Parathyroid adenoma (tissue), 2 donors: ENCODE measurements around the gene SLC5A5.

Experiments used
- H2AFZ ChIP-seq: fragments of 300-600 bp; sonication (generic); one replicate; pipeline ENCODE4 v1.7.0; 2017; ENCODE audit warnings: antibody characterized with exemption, mild to moderate bottlenecking
- H3K27ac ChIP-seq: fragments of 300-600 bp; sonication (generic); one replicate; pipeline ENCODE4 v1.7.0; 2017
- H3K27me3 ChIP-seq: fragments of 300-600 bp; sonication (generic); one replicate; pipeline ENCODE4 v1.7.0; 2017; ENCODE audit warnings: low read length; ENCODE audit not compliant: control insufficient read depth, insufficient read depth
- H3K36me3 ChIP-seq: fragments of 300-600 bp; sonication (generic); one replicate; pipeline ENCODE4 v1.7.0; 2017; ENCODE audit warnings: low read length; ENCODE audit not compliant: control insufficient read depth, insufficient read depth
- H3K4me1 ChIP-seq: fragments of 300-600 bp; sonication (generic); one replicate; pipeline ENCODE4 v1.7.0; 2017; ENCODE audit warnings: control low read depth
- H3K4me2 ChIP-seq: fragments of 300-600 bp; sonication (generic); one replicate; pipeline ENCODE4 v1.7.0; 2017; ENCODE audit warnings: low read length
- H3K4me3 ChIP-seq: fragments of 300-600 bp; sonication (generic); one replicate; pipeline ENCODE4 v1.7.0; 2017; ENCODE audit warnings: low read depth, low read length
- H3K79me2 ChIP-seq: fragments of 300-600 bp; sonication (generic); one replicate; pipeline ENCODE4 v1.7.0; 2017; ENCODE audit warnings: control low read depth
- H3K9ac ChIP-seq: fragments of 300-600 bp; sonication (generic); one replicate; pipeline ENCODE4 v1.7.0; 2017; ENCODE audit warnings: mild to moderate bottlenecking
- H3K9me3 ChIP-seq: fragments of 300-600 bp; sonication (generic); one replicate; pipeline ENCODE4 v1.7.0; 2017; ENCODE audit warnings: low read length; ENCODE audit not compliant: control insufficient read depth
- CTCF ChIP-seq: fragments of 300-600 bp; sonication (generic); IDR thresholded peaks from one replicate; pipeline ENCODE4 v1.7.0; 2017; ENCODE audit warnings: antibody characterized with exemption, mild to moderate bottlenecking
- donor health status: primary hyperparathyroidism.

SLC5A5 gene

GRCh38 chr19:17932485-17933338 lies 61.0 kb downstream of the SLC5A5 start, which contains the start of gene CCDC124:
CCDC124 (plus strand) TSS chr19:17933015; CDS start chr19:17936421, 3,406 bp downstream.
- H3K4me1 ChIP-seq: peaks cover 5% of the 10 kb centered on the region
- peak within 1 kb of the TSS; percentile 94 for H3K27ac ChIP-seq
- H3K9ac ChIP-seq: peak within 1 kb of the TSS; percentile 78
- no peaks in the 10 kb centered on the region for H3K9me3 ChIP-seq
- no peaks in the 10 kb centered on the region for H3K36me3 ChIP-seq
- H3K4me3 ChIP-seq: peak within 1 kb of the TSS; percentile 87
- peaks cover 6% of the 10 kb centered on the region for H3K79me2 ChIP-seq
- peak; percentile 96 for TF ChIP-seq CTCF
- H2AFZ ChIP-seq: peak within 1 kb of the TSS; percentile 91
- H3K27me3 ChIP-seq: no peaks in the 10 kb centered on the region
- H3K4me2 ChIP-seq: peak within 1 kb of the TSS; percentile 76

- H3K79me2 ChIP-seq: peaks cover 6% of the 10 kb centered on the region
- peak overlapping the region; percentile 87 for H3K4me3 ChIP-seq
- no peak for TF ChIP-seq CTCF
- peak overlapping the region; percentile 76 for H3K4me2 ChIP-seq
- H3K9ac ChIP-seq: peak overlapping the region; percentile 78
- peaks cover 5% of the 10 kb centered on the region for H3K4me1 ChIP-seq
- H2AFZ ChIP-seq: peak overlapping the region; percentile 91
- no peaks in the 10 kb centered on the region for H3K27me3 ChIP-seq
- no peaks in the 10 kb centered on the region for H3K9me3 ChIP-seq
- no peaks in the 10 kb centered on the region for H3K36me3 ChIP-seq
- H3K27ac ChIP-seq: no peak overlapping the region
Measured at GRCh38 chr19:17933414-17934129, 61.8 kb downstream of the SLC5A5 start.

GRCh38 chr19:17936379-17936778 lies 64.6 kb downstream of the SLC5A5 start:
- no peak overlapping the region for H2AFZ ChIP-seq
- no peak for TF ChIP-seq CTCF
- H3K27ac ChIP-seq: no peak overlapping the region
- H3K79me2 ChIP-seq: peaks cover 6% of the 10 kb centered on the region
- H3K27me3 ChIP-seq: no peaks in the 10 kb centered on the region
- H3K36me3 ChIP-seq: no peaks in the 10 kb centered on the region
- no peak overlapping the region for H3K4me3 ChIP-seq
- peaks cover 5% of the 10 kb centered on the region for H3K4me1 ChIP-seq
- no peak overlapping the region for H3K4me2 ChIP-seq
- no peaks in the 10 kb centered on the region for H3K9me3 ChIP-seq
- no peak overlapping the region for H3K9ac ChIP-seq

GRCh38 chr19:17937371-17937900 lies 65.7 kb downstream of the SLC5A5 start:
- H3K4me3 ChIP-seq: no peak overlapping the region
- no peaks in the 10 kb centered on the region for H3K9me3 ChIP-seq
- no peak overlapping the region for H3K9ac ChIP-seq
- TF ChIP-seq CTCF: no peak
- H3K4me1 ChIP-seq: peaks cover 5% of the 10 kb centered on the region
- peaks cover 6% of the 10 kb centered on the region for H3K79me2 ChIP-seq
- H3K27ac ChIP-seq: no peak overlapping the region
- no peak overlapping the region for H3K4me2 ChIP-seq
- H3K27me3 ChIP-seq: no peaks in the 10 kb centered on the region
- H2AFZ ChIP-seq: no peak overlapping the region
- H3K36me3 ChIP-seq: no peaks in the 10 kb centered on the region
